PC-3 (cell line): ENCODE data around the gene RNF167. TPM values are rescaled to one million over a fixed set of nuclear protein-coding genes. Genes with fewer than 3 reads are reported as not detected.

Experiments
- ATAC-seq: fragments of 200-7000 bp; cut with Tn5 transposase; 2 replicates; pipeline ENCODE4 v1.9.1; 2020; ENCODE audit warnings: mild to moderate bottlenecking, moderate library complexity
- BruUV-seq: library from RNA; stranded (reverse); fragments of 400-500 nt; replicated peaks from 2 replicates; lab custom pipeline; 2021; lab: Mats Ljungman, UMichigan
- CTCF ChIA-PET: fragments of 300-600 bp; sonication (Branson Sonifier 250); formaldehyde crosslinking; loops from one replicate; lab custom pipeline; 2022; ENCODE audit warnings: antibody characterized with exemption; lab: Charles Lee
- POLR2A ChIA-PET: fragments of 300-600 bp; sonication (Branson Sonifier 250); formaldehyde crosslinking; loops from one replicate; lab custom pipeline; 2022; ENCODE audit warnings: antibody characterized with exemption; ENCODE audit not compliant: unreplicated experiment; lab: Charles Lee
- DNase-seq: peaks from one replicate; pipeline ENCODE4 v3.0.0-alpha.2; 2015
- H2AFZ ChIP-seq: fragments of 300-600 bp; sonication (generic); 2 replicates; pipeline ENCODE4 v1.6.0; 2016; ENCODE audit warnings: antibody characterized with exemption, low read length
- H3F3A ChIP-seq: fragments of 300-600 bp; sonication (generic); one replicate; pipeline ENCODE4 v1.6.0; 2017; ENCODE audit warnings: antibody characterized with exemption, low read length, control low read depth, mild to moderate bottlenecking; ENCODE audit not compliant: unreplicated experiment
- H3K27ac ChIP-seq: fragments of 300-600 bp; sonication (generic); 2 replicates; pipeline ENCODE4 v1.5.1; 2016; ENCODE audit warnings: mild to moderate bottlenecking, low read length
- H3K27me3 ChIP-seq: fragments of 300-600 bp; sonication (generic); 2 replicates; pipeline ENCODE4 v1.6.1; 2016; ENCODE audit warnings: low read length, mixed read lengths
- H3K36me3 ChIP-seq: fragments of 300-600 bp; sonication (generic); 2 replicates; pipeline ENCODE4 v1.6.1; 2016; ENCODE audit warnings: low read depth, mixed run types, low read length, mixed read lengths
- H3K4me1 ChIP-seq: fragments of 300-600 bp; sonication (generic); 2 replicates; pipeline ENCODE4 v1.5.1; 2016; ENCODE audit warnings: low read length; ENCODE audit not compliant: insufficient read depth
- H3K4me2 ChIP-seq: fragments of 300-600 bp; sonication (generic); 2 replicates; pipeline ENCODE4 v1.6.0; 2016; ENCODE audit warnings: low read length
- H3K4me3 ChIP-seq: fragments of 300-600 bp; sonication (generic); 2 replicates; pipeline ENCODE4 v1.5.1; 2016; ENCODE audit warnings: mild to moderate bottlenecking, low read length, mixed read lengths
- H3K79me2 ChIP-seq: fragments of 300-600 bp; sonication (generic); 2 replicates; pipeline ENCODE4 v1.6.1; 2017; ENCODE audit warnings: low read length, mixed read lengths
- H3K9ac ChIP-seq: fragments of 300-600 bp; sonication (generic); 2 replicates; pipeline ENCODE4 v1.6.0; 2016; ENCODE audit warnings: mild to moderate bottlenecking, low read length
- H3K9me2 ChIP-seq: fragments of 300-600 bp; sonication (generic); replicated peaks from 2 replicates; pipeline ENCODE4 v1.6.1; 2016; ENCODE audit warnings: mixed run types, low read length, mixed read lengths
- H3K9me3 ChIP-seq: fragments of 300-600 bp; sonication (generic); 2 replicates; pipeline ENCODE4 v1.6.1; 2016; ENCODE audit warnings: low read length, mixed read lengths
- H4K20me1 ChIP-seq: fragments of 300-600 bp; sonication (generic); 2 replicates; pipeline ENCODE4 v1.6.1; 2016; ENCODE audit warnings: low read length, mixed read lengths
- CTCF ChIP-seq: fragments of 300-600 bp; sonication (generic); conservative IDR thresholded peaks from 2 replicates; pipeline ENCODE4 v1.5.1; 2017; ENCODE audit warnings: antibody characterized with exemption, low read depth, mild to moderate bottlenecking, low read length
- EZH2 ChIP-seq: fragments of 300-600 bp; sonication (generic); IDR thresholded peaks from one replicate; pipeline ENCODE4 v1.6.1; 2017; ENCODE audit warnings: antibody characterized with exemption, mild to moderate bottlenecking, low read length; ENCODE audit not compliant: unreplicated experiment
- EZH2phosphoT487 ChIP-seq: fragments of 300-600 bp; sonication (generic); IDR thresholded peaks from 2 replicates; pipeline ENCODE4 v1.6.1; 2018; ENCODE audit warnings: mild to moderate bottlenecking, antibody characterized with exemption, low read length, borderline replicate concordance
- intact Hi-C: fragments of 100-400 bp; cut with micrococcal nuclease; formaldehyde crosslinking; loops from 2 replicates; pipeline ENCODE4 v1.9.0; 2023
- total RNA-seq: library from RNA; depleted of rRNA; stranded (reverse); fragments of >200 nt; gene quantifications from 2 replicates; pipeline ENCODE4 v1.2.3, GENCODE V29; 2014

The RNF167 gene
- total RNA-seq, 1 experiment from 2014 or later: 43.1 TPM

GRCh38 chr17:4965311-4965986, 25.4 kb downstream of the RNF167 start:
- ChIA-PET CTCF (interaction anchor here (2.3 kb wide), 1 partner anchor 56 kb away, joined by 11 read pairs; no protein-coding TSS in a partner anchor), POLR2A (interaction anchor here (0.6 kb wide), 1 partner anchor 20 kb away, joined by 3 read pairs; no protein-coding TSS in a partner anchor)
- no peak for ATAC-seq

GRCh38 chr17:4966844-4967538, 26.9 kb downstream of the RNF167 start:
- Histone ChIP-seq H3K4me1 (peaks cover 23% of the 10 kb centered on the region), H3K4me3 (peak overlapping the region; percentile 79), H3K27ac (peak overlapping the region; percentile 92), H3K79me2 (peaks cover 12% of the 10 kb centered on the region; the same call in 1 of the 2 replicates), H3K4me2 (peak overlapping the region; percentile 98), H3K36me3 (no peaks in the 10 kb centered on the region; the same call in 1 of the 2 replicates), H3K9me2 (no peaks in the 10 kb centered on the region), H3F3A (no peaks in the 10 kb centered on the region), H4K20me1 (no peaks in the 10 kb centered on the region), H3K9ac (peak overlapping the region; percentile 92), H3K27me3 (no peaks in the 10 kb centered on the region), H2AFZ (peak overlapping the region; percentile 75), H3K9me3 (no peaks in the 10 kb centered on the region)
- ATAC-seq (peak; percentile 88), DNase-seq (peak; percentile 96)
- intact Hi-C loops: loop anchor here (1.0 kb wide), 2 partner anchors 18 to 58 kb away; no protein-coding TSS in a partner anchor
- TSS peak; percentile 63 for BruUV-seq
- CTCF ChIA-PET: interaction anchor here (0.6 to 2.3 kb wide), 4 partner anchors 27 to 142 kb away, joined by 3 to 11 read pairs (median 4); partner anchors contain the start of genes RNF167 and SLC25A11
- POLR2A ChIA-PET: interaction anchor here (1.0 to 1.4 kb wide), 5 partner anchors 17 to 177 kb away, joined by 3 to 8 read pairs (median 5); partner anchors contain the start of genes PFN1, RNF167 and SLC25A11
- no peak for TF ChIP-seq EZH2phosphoT487
- TF ChIP-seq CTCF: no peak
- no peak for TF ChIP-seq EZH2

More at GRCh38 chr17:4965311-4965986, 25.4 kb downstream of the RNF167 start:
- H3K36me3 ChIP-seq: no peaks in the 10 kb centered on the region; the same call in 1 of the 2 replicates
- H3K27me3 ChIP-seq: no peaks in the 10 kb centered on the region
- no peaks in the 10 kb centered on the region for H3K9me3 ChIP-seq
- H3K9ac ChIP-seq: no peak overlapping the region
- H3K9me2 ChIP-seq: no peaks in the 10 kb centered on the region
- H3K79me2 ChIP-seq: peaks cover 12% of the 10 kb centered on the region; the same call in 1 of the 2 replicates
- no peak for DNase-seq
- H3K4me1 ChIP-seq: peaks cover 23% of the 10 kb centered on the region
- no peaks in the 10 kb centered on the region for H4K20me1 ChIP-seq
- H3K4me2 ChIP-seq: no peak overlapping the region
- H3K27ac ChIP-seq: no peak overlapping the region
- no peak overlapping the region for H3K4me3 ChIP-seq
- H3F3A ChIP-seq: no peaks in the 10 kb centered on the region
- no peak overlapping the region for H2AFZ ChIP-seq
- TF ChIP-seq EZH2phosphoT487 (no peak), EZH2 (no peak), CTCF (no peak)
- intact Hi-C loops: no loop called here
- BruUV-seq: no TSS peak
